ENCODE results near the gene CALD1.

GRCh38 chr7:134835463-134835823, 56.0 kb downstream of the CALD1 start:
- TF ChIP-seq CTCF (IDR thresholded peaks at IDR 0.05), result no peak
- TF ChIP-seq EP300 (IDR thresholded peaks at IDR 0.05), result no peak
- TF ChIP-seq POLR2A (IDR thresholded peaks at IDR 0.05), result no peak

All from upper lobe of left lung (tissue), 4 donors.